Lung (tissue), 12 donors: ENCODE data around the gene PARD3. TPM values are rescaled to one million over a fixed set of nuclear protein-coding genes. Genes with fewer than 3 reads are reported as not detected.

Source experiments
- ATAC-seq: fragments of 200-7000 bp; cut with Tn5 transposase; one replicate; pipeline ENCODE4 v1.9.1; 2020; ENCODE audit warnings: moderate number of reproducible peaks; ENCODE audit not compliant: insufficient read depth, low FRiP score
- DNase-seq, 3 donors: peaks; one replicate each; pipeline ENCODE4 v3.0.0-alpha.2; 2013 to 2017
- H3K27ac ChIP-seq, 2 donors: one replicate each; pipeline ENCODE4 v1.5.1; 2013; ENCODE audit warnings: mild to moderate bottlenecking in 2 of 2, moderate library complexity in 2 of 2, control low read depth in 1 of 2, inconsistent platforms in 1 of 2, low read depth in 1 of 2, low read length in 1 of 2
- H3K27me3 ChIP-seq, 3 donors: one replicate each; pipeline ENCODE4 v1.5.1; 2013; ENCODE audit warnings: low read length in 2 of 3; ENCODE audit not compliant: control insufficient read depth in 3 of 3, insufficient read depth in 3 of 3
- H3K36me3 ChIP-seq, 4 donors: one replicate each; pipeline ENCODE4 v1.5.1; 2013; ENCODE audit warnings: low read length in 4 of 4, mild to moderate bottlenecking in 1 of 4, moderate library complexity in 1 of 4; ENCODE audit not compliant: control insufficient read depth in 4 of 4, insufficient read depth in 4 of 4
- H3K4me1 ChIP-seq, 5 donors: one replicate each; pipeline ENCODE4 v1.5.1; 2013; ENCODE audit warnings: low read length in 5 of 5, mild to moderate bottlenecking in 2 of 5, moderate library complexity in 1 of 5; ENCODE audit not compliant: control insufficient read depth in 5 of 5, insufficient read depth in 5 of 5
- H3K4me3 ChIP-seq: one replicate; pipeline ENCODE4 v1.5.1; 2013; ENCODE audit warnings: mild to moderate bottlenecking, control low read depth, moderate library complexity
- H3K9ac ChIP-seq, 2 donors: one replicate each; pipeline ENCODE4 v1.5.1; 2013; ENCODE audit warnings: low read length in 2 of 2, control low read depth in 1 of 2; ENCODE audit not compliant: insufficient read depth in 1 of 2
- H3K9me3 ChIP-seq, 4 donors: one replicate each; pipeline ENCODE4 v1.5.1; 2013; ENCODE audit warnings: low read length in 3 of 4, mild to moderate bottlenecking in 1 of 4, moderate library complexity in 1 of 4; ENCODE audit not compliant: control insufficient read depth in 4 of 4, insufficient read depth in 3 of 4
- WGBS, 2 donors: extraction: QIAGEN DNeasy Blood & Tissue Kit; methylation state at CpG; one replicate each; pipeline ENCODE4 v1.1.7; 2013; 5-methylcytosine and 5-hydroxymethylcytosine counted together
- polyA plus RNA-seq, 2 donors: library from polyadenylated mRNA; stranded (reverse); fragments of 200-250 nt; gene quantifications; one replicate each; pipeline ENCODE4 v1.2.1, GENCODE V29; 2013
- total RNA-seq, 2 donors: library from RNA; depleted of rRNA in 1 of 2; stranded (reverse); fragments of >200 nt in 1 of 2; gene quantifications; one replicate each; pipeline ENCODE4 v1.2.1, GENCODE V29; 2014 to 2021
- TF ChIP-seq, protein P1 (sequence below): IDR thresholded peaks from 2 replicates; pipeline ENCODE4 v1.5.1; 2012; ENCODE audit warnings: mild to moderate bottlenecking; ENCODE audit errors: control extremely low read depth, extremely low read depth
- donor health status: control.
- donor health status: control.
- donor health status: Bipolar disorder and iron deficiency.
- donor health status: healthy.
- donor health status: DM: yes; HTN: yes; CAD: no.

Gene PARD3
- total and polyA plus RNA-seq, 4 donors: 10.3 to 69.2 (median 27.6) TPM

DNA sequence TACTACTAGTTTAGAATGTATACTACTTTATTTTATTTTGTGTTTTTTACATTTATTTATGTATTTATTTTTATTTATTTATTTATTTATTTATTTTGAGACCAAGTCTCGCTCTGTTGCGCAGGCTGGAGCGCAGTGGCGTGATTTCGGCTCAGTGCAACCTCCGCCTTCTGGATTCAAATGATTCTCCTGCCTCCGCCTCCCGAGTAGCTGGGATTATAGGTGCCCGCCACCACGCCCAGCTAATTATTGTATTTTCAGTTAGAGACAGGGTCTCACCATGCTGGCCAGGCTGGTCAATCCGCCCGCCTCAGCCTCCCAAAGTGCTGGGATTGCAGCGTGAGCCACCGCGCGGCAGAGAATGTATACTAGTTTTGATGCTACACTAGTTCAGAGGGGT is 2.0 kb upstream of the PARD3 start:
- Histone ChIP-seq H3K9me3 (peaks cover 0 to 3% (median 0%) of the 10 kb centered on the region in 4 donors), H3K27me3 (no peaks in the 10 kb centered on the region), H3K9ac (no peak overlapping the region), H3K4me3 (no peak overlapping the region), H3K4me1 (peaks cover 2 to 31% (median 8%) of the 10 kb centered on the region in 5 donors), H3K27ac (no peak overlapping the region), H3K36me3 (no peaks in the 10 kb centered on the region)
- 96% methylated on average over 16 of the region's 16 CpGs for WGBS, 2 donors
- DNase-seq (no peak), ATAC-seq (no peak)
- TF ChIP-seq, protein P1, sequence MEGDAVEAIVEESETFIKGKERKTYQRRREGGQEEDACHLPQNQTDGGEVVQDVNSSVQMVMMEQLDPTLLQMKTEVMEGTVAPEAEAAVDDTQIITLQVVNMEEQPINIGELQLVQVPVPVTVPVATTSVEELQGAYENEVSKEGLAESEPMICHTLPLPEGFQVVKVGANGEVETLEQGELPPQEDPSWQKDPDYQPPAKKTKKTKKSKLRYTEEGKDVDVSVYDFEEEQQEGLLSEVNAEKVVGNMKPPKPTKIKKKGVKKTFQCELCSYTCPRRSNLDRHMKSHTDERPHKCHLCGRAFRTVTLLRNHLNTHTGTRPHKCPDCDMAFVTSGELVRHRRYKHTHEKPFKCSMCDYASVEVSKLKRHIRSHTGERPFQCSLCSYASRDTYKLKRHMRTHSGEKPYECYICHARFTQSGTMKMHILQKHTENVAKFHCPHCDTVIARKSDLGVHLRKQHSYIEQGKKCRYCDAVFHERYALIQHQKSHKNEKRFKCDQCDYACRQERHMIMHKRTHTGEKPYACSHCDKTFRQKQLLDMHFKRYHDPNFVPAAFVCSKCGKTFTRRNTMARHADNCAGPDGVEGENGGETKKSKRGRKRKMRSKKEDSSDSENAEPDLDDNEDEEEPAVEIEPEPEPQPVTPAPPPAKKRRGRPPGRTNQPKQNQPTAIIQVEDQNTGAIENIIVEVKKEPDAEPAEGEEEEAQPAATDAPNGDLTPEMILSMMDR: no peak

DNA sequence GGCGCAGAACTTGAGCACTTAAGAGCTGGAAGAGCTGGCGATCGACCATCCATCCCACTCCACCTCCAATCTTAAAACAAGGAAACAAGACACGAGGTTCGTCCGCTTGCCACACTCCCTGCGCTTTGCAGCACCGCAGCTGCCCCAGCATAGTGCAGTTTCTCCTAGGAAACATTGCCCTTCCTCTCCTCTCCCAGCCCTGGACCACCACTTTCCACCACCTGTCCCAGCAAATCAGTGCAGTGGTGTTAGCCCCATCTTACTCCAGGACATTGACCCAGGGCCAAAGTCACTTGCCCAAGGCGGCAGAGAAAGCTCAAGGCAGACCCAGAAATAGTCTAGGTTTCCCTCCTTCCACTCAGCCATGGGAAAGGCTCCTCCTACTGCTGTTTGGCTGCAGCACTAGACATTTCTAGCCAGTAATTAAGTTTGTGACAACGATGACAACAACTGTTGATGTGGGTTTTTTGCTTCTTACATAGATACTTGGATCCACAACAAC is 1.5 kb upstream of the PARD3 start:
- ATAC-seq (no peak), DNase-seq (peak; percentile 43 to 73 (median 67))
- TF ChIP-seq, protein P1: no peak
- no peaks in the 10 kb centered on the region for H3K36me3 ChIP-seq
- H3K27ac ChIP-seq: peak overlapping the region in 1 of 2 donors; percentile 28
- WGBS, 2 donors: 8% methylated on average over 10 of the region's 10 CpGs
- H3K4me1 ChIP-seq: peaks cover 2 to 31% (median 9%) of the 10 kb centered on the region in 5 donors
- H3K9ac ChIP-seq: peak overlapping the region in 1 of 2 donors; percentile 33
- no peaks in the 10 kb centered on the region for H3K27me3 ChIP-seq
- no peak overlapping the region for H3K4me3 ChIP-seq
- peaks cover 0 to 3% (median 0%) of the 10 kb centered on the region in 4 donors for H3K9me3 ChIP-seq

DNA sequence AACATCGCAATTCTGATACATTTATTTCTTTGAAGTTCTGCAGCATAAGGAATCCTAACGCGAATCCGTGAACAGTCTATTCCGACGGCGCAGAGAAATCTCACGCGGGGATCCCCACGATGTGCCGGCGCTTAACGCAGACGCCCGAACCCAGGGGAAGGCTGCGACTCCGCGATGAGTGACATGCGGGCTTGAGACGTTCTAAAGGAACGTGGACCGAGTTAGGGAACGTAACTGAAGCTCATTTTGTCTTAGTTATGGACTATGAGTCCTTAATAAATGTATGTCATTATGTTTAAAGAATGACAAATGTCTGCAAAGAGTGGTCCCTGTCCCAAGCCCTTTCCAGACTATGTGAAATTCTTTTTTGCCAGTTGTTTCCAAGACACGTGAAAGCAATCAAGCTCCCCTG is 995 bp upstream of the PARD3 start:
- ATAC-seq (no peak), DNase-seq (peak in 1 of 3 donors; percentile 26)
- no peak overlapping the region for H3K4me3 ChIP-seq
- no peaks in the 10 kb centered on the region for H3K27me3 ChIP-seq
- H3K36me3 ChIP-seq: no peaks in the 10 kb centered on the region
- H3K9me3 ChIP-seq: peaks cover 0 to 3% (median 0%) of the 10 kb centered on the region in 4 donors
- peak overlapping the region; percentile 2 to 33 for H3K9ac ChIP-seq
- TF ChIP-seq, protein P1: no peak
- peaks cover 2 to 31% (median 9%) of the 10 kb centered on the region in 5 donors for H3K4me1 ChIP-seq
- 1% methylated on average over 24 of the region's 24 CpGs for WGBS, 2 donors
- H3K27ac ChIP-seq: peak overlapping the region in 1 of 2 donors; percentile 28

DNA sequence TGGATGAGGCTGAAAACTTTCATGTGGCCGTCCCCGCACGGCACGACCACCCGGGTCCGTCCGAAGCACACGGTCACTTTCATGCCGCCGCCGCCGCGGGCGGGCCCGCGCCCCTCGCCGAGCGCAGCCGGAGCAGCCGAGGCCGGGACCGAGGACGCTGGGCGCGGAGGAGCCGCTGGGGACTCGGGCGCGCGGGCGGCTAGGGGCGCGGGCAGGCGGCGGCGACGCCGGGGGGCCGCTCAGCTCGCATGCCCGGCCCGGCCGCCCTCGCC is 247 bp downstream of the PARD3 start:
- no peak overlapping the region for H3K9ac ChIP-seq
- H3K27me3 ChIP-seq: no peaks in the 10 kb centered on the region
- H3K27ac ChIP-seq: peak overlapping the region; percentile 85 to 90
- peak overlapping the region; percentile 87 for H3K4me3 ChIP-seq
- no peak for DNase-seq
- 0% methylated on average over 31 to 45 of the region's 45 CpGs for WGBS, 2 donors
- TF ChIP-seq, protein P1: no peak
- no peak for ATAC-seq
- no peaks in the 10 kb centered on the region for H3K36me3 ChIP-seq
- H3K4me1 ChIP-seq: peaks cover 2 to 31% (median 9%) of the 10 kb centered on the region in 5 donors
- H3K9me3 ChIP-seq: no peaks in the 10 kb centered on the region
